SW480 (cell line): ENCODE data around the gene MTCL1.

Experiments
- DNase-seq: peaks from one replicate; pipeline ENCODE4 v3.0.0-alpha.2; 2016; ENCODE audit warnings: low spot score

MTCL1 gene

GRCh38 chr18:8705238-8705960, at the start of gene MTCL1:
MTCL1 (plus strand) TSS chr18:8705556; CDS start chr18:8705661, 105 bp downstream.
- DNase-seq, result peak; percentile 39

- DNase-seq, result no peak
These were observed 49.1 kb upstream of the MTCL1 start for GRCh38 chr18:8656232-8656631.

GRCh38 chr18:8657050-8657820, 48.1 kb upstream of the MTCL1 start:
- no peak for DNase-seq

- no peak for DNase-seq
These were observed 47.4 kb upstream of the MTCL1 start for GRCh38 chr18:8657873-8658470.

- DNase-seq, result no peak
These were observed 46.4 kb upstream of the MTCL1 start for GRCh38 chr18:8658858-8659485.

GRCh38 chr18:8659609-8660242, 45.6 kb upstream of the MTCL1 start:
- DNase-seq, result no peak

GRCh38 chr18:8660316-8660715, 45.0 kb upstream of the MTCL1 start:
- no peak for DNase-seq

GRCh38 chr18:8661754-8662559, 43.4 kb upstream of the MTCL1 start:
- peak; percentile 39 for DNase-seq

- DNase-seq, result no peak
These were observed 42.6 kb upstream of the MTCL1 start for GRCh38 chr18:8662560-8663255.

GRCh38 chr18:8667846-8668245, 37.5 kb upstream of the MTCL1 start:
- no peak for DNase-seq

- DNase-seq, result no peak
These were observed 37.0 kb upstream of the MTCL1 start for GRCh38 chr18:8668381-8668780.

- no peak for DNase-seq
These were observed 35.8 kb upstream of the MTCL1 start for GRCh38 chr18:8669571-8669970.

- DNase-seq, result no peak
These were observed 31.8 kb upstream of the MTCL1 start for GRCh38 chr18:8673256-8674209.

- DNase-seq, result no peak
These were observed 30.3 kb upstream of the MTCL1 start for GRCh38 chr18:8675057-8675456.

- DNase-seq, result no peak
These were observed 24.2 kb upstream of the MTCL1 start for GRCh38 chr18:8681196-8681595.

GRCh38 chr18:8684577-8684976, 20.8 kb upstream of the MTCL1 start:
- DNase-seq, result no peak

- DNase-seq, result no peak
These were observed 20.0 kb upstream of the MTCL1 start for GRCh38 chr18:8685141-8685913.

- DNase-seq, result no peak
These were observed 19.5 kb upstream of the MTCL1 start for GRCh38 chr18:8685914-8686216.

- no peak for DNase-seq
These were observed 18.7 kb upstream of the MTCL1 start for GRCh38 chr18:8686611-8687010.
